ENCODE results near the gene ZNF181.
"Not testable (repeated sequence)": the region's sequence is repeated elsewhere in the genome, so short reads cannot be mapped to it uniquely, and the experiment has no call there.

ZNF181 gene

DNA sequence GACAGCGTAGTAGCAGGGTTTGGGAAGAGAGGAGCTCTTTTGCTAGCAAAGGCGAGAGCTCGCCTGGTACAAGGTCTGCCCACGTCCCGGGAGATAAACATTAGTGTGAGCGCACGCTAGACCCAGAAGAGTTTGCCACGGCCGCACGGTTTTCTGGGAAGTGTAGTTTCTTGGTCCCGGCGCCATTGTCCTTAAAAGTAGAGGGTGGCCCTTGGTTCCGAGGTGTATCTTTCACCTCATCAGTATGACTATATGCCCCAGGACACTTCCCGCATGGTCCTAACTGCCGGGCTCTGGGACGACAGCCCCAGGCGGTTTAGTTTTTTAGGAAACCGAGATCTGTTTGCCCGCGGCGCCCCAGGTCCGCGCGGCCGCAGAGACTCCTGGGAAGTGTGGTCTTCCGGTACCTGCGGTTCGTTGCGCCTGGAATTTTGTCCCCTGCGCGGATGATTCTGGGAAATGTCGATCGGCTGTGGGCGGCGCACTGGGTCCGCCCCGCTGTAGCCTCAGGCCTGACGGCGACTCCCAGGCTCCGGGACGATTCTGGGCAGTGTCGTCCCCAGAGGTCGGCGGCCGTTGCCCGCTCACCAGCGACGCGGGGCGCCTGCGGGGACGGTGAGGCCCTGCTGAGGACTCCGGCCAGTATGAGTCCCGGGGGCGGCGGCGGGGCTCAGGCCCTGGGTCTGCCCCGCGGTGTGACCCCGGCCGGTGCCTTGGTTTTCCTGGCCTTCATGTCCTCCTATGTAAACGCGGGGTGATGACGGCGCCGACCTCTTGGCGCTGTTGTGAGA, at the start of gene ZNF181:
Gene ZNF181, plus strand, starts transcription at position 498 of the 791 bp plus-strand sequence. CDS start 795 bp downstream, outside the sequence.
- DNase-seq = peak; percentile 79

DNA sequence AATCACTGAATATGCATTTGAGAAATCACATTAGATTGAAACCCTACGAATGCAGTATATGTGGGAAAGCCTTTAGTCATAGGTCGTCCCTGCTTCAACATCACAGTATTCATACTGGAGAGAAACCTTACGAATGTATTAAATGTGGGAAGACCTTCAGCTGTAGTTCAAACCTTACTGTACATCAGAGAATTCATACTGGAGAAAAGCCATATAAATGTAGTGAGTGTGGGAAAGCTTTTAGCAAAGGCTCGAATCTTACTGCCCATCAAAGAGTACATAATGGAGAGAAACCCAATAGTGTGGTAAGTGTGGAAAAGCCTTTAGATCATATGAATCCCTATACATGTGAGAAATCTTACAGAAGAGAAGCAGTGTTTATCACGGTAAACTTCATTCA, 48.8 kb upstream of the ZNF181 start:
- DNase-seq = not testable (repeated sequence)

- DNase-seq = no peak
Measured at GRCh38 chr19:34686455-34686854, 47.6 kb upstream of the ZNF181 start.

GRCh38 chr19:34687348-34687747, 46.7 kb upstream of the ZNF181 start:
- DNase-seq = no peak

DNA sequence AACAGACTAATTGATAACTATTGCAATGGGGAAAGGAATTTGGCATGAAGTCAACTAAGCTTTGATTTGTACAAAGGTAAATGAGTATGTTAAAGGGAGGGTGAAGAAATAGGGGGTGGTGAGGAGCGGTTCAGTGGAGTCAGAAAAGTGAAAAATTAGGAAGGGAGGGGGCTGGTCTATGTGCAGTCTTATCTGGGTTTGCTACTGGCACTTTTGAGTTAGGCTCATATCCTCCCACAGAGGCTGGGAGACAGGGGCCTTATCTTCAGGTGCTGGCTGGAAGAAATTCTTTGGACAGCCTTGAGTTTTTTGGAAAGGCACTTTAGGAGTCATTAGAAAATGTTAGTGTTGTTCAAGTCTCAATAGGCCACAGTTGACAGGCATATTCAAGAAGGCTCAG, 45.5 kb upstream of the ZNF181 start:
- DNase-seq = no peak

GRCh38 chr19:34690372-34690771, 43.7 kb upstream of the ZNF181 start:
- DNase-seq = no peak

DNA sequence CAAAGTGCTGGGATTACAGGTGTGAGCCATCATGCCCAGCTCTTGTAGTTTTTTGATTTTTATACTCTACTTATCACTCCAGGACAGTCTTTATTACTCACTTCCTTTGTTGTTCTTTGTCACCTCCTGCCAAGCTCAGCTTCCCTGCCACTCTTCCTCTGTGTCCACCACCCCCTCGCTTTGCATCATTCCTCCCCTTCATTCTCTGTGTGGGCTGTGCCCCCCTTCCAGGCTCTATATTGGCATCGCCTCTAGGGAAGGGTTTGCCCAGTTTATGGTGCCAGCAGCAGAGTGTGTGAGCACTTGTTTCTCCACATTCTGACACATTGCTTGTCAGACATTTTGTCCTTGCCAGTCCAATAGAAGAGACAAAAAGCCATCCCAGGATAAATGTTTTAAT, 41.5 kb upstream of the ZNF181 start:
- DNase-seq = no peak

GRCh38 chr19:34707661-34708060, 26.4 kb upstream of the ZNF181 start:
- no peak for DNase-seq

DNA sequence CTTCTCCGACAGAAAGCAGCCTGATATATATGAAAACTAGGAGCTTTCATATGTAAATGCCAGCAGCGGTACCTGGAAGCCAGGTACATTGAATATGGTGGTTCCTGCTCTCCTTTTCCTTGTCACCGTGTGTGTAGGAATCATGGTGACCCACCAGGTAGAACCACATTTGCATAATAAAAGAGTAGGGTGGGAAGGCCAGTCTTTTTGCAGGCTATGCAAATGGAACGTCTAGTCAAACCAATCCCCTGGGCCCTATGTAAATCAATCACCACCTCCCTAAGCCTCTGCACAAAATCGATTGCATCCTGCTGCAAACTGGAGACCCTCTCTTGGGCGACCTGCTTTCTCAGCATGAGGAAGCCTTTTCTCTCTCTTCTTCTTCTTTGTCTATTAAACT, 22.2 kb upstream of the ZNF181 start:
- no peak for DNase-seq

GRCh38 chr19:34712395-34713261, 21.4 kb upstream of the ZNF181 start:
- peak; percentile 38 for DNase-seq

DNA sequence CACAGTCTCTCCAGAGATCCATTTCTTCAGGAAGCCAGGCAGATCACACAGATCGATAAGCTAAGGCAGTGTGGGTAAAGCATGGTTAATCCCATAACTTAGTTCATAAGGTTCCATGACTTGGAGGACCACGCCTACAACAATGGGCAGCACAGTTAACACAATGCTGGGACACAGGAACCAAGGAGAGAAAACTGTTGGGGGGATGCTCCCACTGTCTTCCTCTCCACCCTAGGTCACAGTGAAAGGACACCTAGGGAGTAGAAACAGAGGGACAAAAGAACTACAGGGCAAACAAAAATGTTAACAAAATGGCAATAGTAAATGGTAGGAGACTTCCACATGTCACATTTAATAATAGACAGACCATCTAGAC, 20.8 kb upstream of the ZNF181 start:
- DNase-seq = no peak

- no peak for DNase-seq
Measured at GRCh38 chr19:34715357-34715756, 18.7 kb upstream of the ZNF181 start.

- no peak for DNase-seq
Measured at GRCh38 chr19:34722353-34722752, 11.7 kb upstream of the ZNF181 start.

GRCh38 chr19:34725400-34725799, 8.6 kb upstream of the ZNF181 start:
- no peak for DNase-seq

- DNase-seq = no peak
Measured at GRCh38 chr19:34731019-34731829, 2.8 kb upstream of the ZNF181 start.

- no peak for DNase-seq
Measured at GRCh38 chr19:34731964-34732363, 2.1 kb upstream of the ZNF181 start.

- DNase-seq = no peak
Measured at GRCh38 chr19:34732612-34733211, 1.3 kb upstream of the ZNF181 start.

GRCh38 chr19:34733266-34733745, 737 bp upstream of the ZNF181 start:
- DNase-seq = no peak

DNA sequence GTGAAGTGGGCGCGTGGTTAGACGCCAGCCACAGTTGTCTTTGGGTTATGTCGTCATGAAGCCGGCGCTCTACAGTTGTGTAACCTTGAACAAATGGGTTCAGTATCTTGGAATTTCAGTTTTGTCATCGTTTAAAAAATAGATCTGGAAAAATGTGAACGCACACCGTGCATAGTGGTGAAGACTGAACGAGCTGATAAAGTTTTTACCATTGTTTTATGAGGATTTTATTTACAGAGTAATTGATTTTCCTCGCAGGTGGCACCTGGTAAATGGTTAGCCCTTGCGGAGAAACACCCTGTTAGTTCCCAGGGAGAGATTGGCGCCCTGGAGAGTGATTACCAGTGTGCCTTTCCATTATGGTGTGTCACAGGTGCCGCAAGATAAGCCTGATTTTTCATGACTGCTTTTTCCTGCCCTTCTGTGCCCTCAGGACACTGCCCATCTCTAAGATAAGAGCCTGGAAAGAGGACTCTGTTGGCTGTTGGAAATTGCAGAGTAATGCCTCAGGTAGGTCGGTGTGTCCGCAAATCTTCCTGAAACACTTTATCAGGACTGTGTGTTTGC, 577 bp downstream of the ZNF181 start:
- DNase-seq = no peak

GRCh38 chr19:34744896-34745690, 11.1 kb downstream of the ZNF181 start:
- no peak for DNase-seq

DNA sequence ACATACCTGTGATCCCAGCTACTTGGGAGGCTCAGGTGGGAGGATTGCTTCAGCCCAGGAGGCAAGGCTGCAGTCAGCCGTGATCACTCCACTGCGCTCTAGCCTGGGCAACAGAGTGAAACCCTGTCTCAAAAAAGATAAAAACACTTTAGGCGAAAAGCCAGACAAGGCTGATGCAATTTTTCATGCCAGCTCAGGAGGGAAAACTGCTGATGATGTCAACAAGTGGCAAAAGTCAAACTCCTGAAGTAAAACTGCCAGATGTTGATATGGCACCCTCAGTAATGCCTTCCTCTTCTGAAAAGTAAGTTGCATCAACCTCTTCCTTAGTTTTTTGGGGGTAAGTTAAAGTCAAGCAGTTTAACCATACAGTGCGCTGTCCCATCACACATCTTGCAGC, 23.4 kb downstream of the ZNF181 start:
- no peak for DNase-seq

Data from NCI-H524 treated with DMSO at 0.1 percent for 48 hours (cell line).